K562 (cell line): ENCODE results near the gene RAB1B. TPM values are rescaled to one million over a fixed set of nuclear protein-coding genes. Genes with fewer than 3 reads are reported as not detected.
A peak's percentile ranks its signal among the peaks of the same experiment; 100 is the strongest.

ENCODE experiments used
- ATF1 ChIP-seq, 2 experiments: fragments of 450-650 bp in 1 of 2; IDR thresholded peaks; 2 replicates each; pipeline ENCODE4 v1.6.1; 2016; ENCODE audit warnings: missing compliant biosample characterization in 1 of 2, missing genetic modification characterization in 1 of 2
- CAMTA2 ChIP-seq: fragments of 250-450 bp; sonication (Bioruptor Pico); conservative IDR thresholded peaks from 2 replicates; pipeline ENCODE4 v1.5.1; 2022
- CBFB ChIP-seq: sonication (generic); formaldehyde crosslinking; IDR thresholded peaks from 2 replicates; pipeline ENCODE4 v1.4.0; 2020; ENCODE audit warnings: mild to moderate bottlenecking, missing genetic modification reagents
- CBX3 ChIP-seq, 2 experiments: IDR thresholded peaks; 1 replicate in 1 of 2; 2 replicates in 1 of 2; pipeline ENCODE4 v1.6.1; 2012; ENCODE audit warnings: inconsistent platforms in 2 of 2, low read length in 2 of 2, borderline replicate concordance in 1 of 2, control low read depth in 1 of 2
- EHMT2 ChIP-seq: fragments of 450-650 bp; IDR thresholded peaks from 2 replicates; pipeline ENCODE4 v1.6.1; 2018; ENCODE audit warnings: antibody characterized with exemption
- HCFC1 ChIP-seq: IDR thresholded peaks from 2 replicates; pipeline ENCODE4 v1.6.1; 2012; ENCODE audit warnings: low read depth, low read length, improper control_type of control experiment
- HDAC8 ChIP-seq: fragments of 450-650 bp; IDR thresholded peaks from 2 replicates; pipeline ENCODE4 v1.6.1; 2016; ENCODE audit warnings: mild to moderate bottlenecking, missing genetic modification characterization, moderate library complexity, missing compliant biosample characterization
- HEY1 ChIP-seq: fragments of 250-450 bp; sonication (Bioruptor Pico); IDR thresholded peaks from 2 replicates; pipeline ENCODE4 v1.5.0; 2020; ENCODE audit warnings: mild to moderate bottlenecking, moderate library complexity, borderline replicate concordance
- HMGN3 ChIP-seq: IDR thresholded peaks from 2 replicates; pipeline ENCODE4 v1.6.1; 2011; ENCODE audit warnings: borderline replicate concordance, low read depth, mild to moderate bottlenecking, mixed read lengths, low read length; ENCODE audit not compliant: insufficient read length; ENCODE audit errors: extremely low read depth
- MIER1 ChIP-seq: fragments of 450-650 bp; IDR thresholded peaks from 2 replicates; pipeline ENCODE4 v1.6.1; 2016; ENCODE audit warnings: antibody characterized with exemption, mild to moderate bottlenecking, low read depth
- MYC ChIP-seq, 2 experiments: fragments of 250-450 bp in 1 of 2; sonication (Bioruptor Pico) in 1 of 2; IDR thresholded peaks; 2 replicates each; pipeline versions ENCODE4 v1.5.1 to v1.6.1; 2012 to 2021; ENCODE audit warnings: low read depth in 2 of 2, borderline replicate concordance in 1 of 2, improper control_type of control experiment in 1 of 2, low read length in 1 of 2, mild to moderate bottlenecking in 1 of 2, moderate library complexity in 1 of 2
- PRMT5 ChIP-seq: sonication (generic); formaldehyde crosslinking; IDR thresholded peaks from 2 replicates; pipeline ENCODE4 v1.5.0; 2020; ENCODE audit warnings: missing genetic modification reagents
- RCOR1 ChIP-seq, 2 experiments: IDR thresholded peaks; 2 replicates each; pipeline ENCODE4 v1.6.1; 2012; ENCODE audit warnings: low read depth in 2 of 2, low read length in 2 of 2, borderline replicate concordance in 1 of 2, improper control_type of control experiment in 1 of 2
- SOX6 ChIP-seq: fragments of 450-650 bp; IDR thresholded peaks from 2 replicates; pipeline ENCODE4 v1.6.1; 2014; ENCODE audit warnings: mild to moderate bottlenecking
- SP1 ChIP-seq: sonication (generic); formaldehyde crosslinking; IDR thresholded peaks from 2 replicates; pipeline ENCODE4 v1.8.1; 2022; ENCODE audit warnings: mild to moderate bottlenecking, missing genetic modification reagents
- TBL1XR1 ChIP-seq, 2 experiments: IDR thresholded peaks; 2 replicates each; pipeline ENCODE4 v1.6.1; 2012; ENCODE audit warnings: improper control_type of control experiment in 2 of 2, low read length in 2 of 2, mild to moderate bottlenecking in 1 of 2
- TEAD1 ChIP-seq, 2 experiments: fragments of 450-650 bp in 1 of 2; sonication (generic) in 1 of 2; formaldehyde crosslinking; IDR thresholded peaks; 2 replicates each; pipeline versions ENCODE4 v1.4.0 to v1.8.0; 2020 to 2022; ENCODE audit warnings: mild to moderate bottlenecking in 2 of 2, missing genetic modification reagents in 1 of 2
- TRIM28 ChIP-seq: fragments of 450-650 bp; IDR thresholded peaks from 2 replicates; pipeline ENCODE4 v1.6.1; 2017
- YBX1 ChIP-seq: fragments of 450-650 bp; IDR thresholded peaks from 2 replicates; pipeline ENCODE4 v1.7.1; 2016; ENCODE audit warnings: mild to moderate bottlenecking
- ZNF175 ChIP-seq: fragments of 200-800 bp; sonication (Bioruptor generic); IDR thresholded peaks from 2 replicates; pipeline ENCODE4 v1.6.1; 2016; ENCODE audit warnings: low read depth, mild to moderate bottlenecking, missing genetic modification characterization, missing compliant biosample characterization
- polyA plus RNA-seq, 8 experiments: library from polyadenylated mRNA; depleted of rRNA in 4 of 8; stranded (reverse) in 5 of 8; unstranded in 3 of 8; fragments of >200 nt; fragmentation: Nextera tagmentation in 2 of 8; fragmentation: Illumina TruSeq in 1 of 8; extraction: Ambion mirVana in 2 of 8; extraction: Trizol in 1 of 8; gene quantifications; 2 replicates each; pipeline versions ENCODE4 v1.2.1 to v1.2.3, GENCODE V29; 2011 to 2014; ENCODE audit warnings: inconsistent platforms in 1 of 8, missing spikeins in 1 of 8
- total RNA-seq, 7 experiments: library from RNA; depleted of rRNA in 6 of 7; stranded (reverse); fragments of >200 nt in 6 of 7; fragmentation: Illumina TruSeq in 2 of 7; extraction: Trizol in 2 of 7; gene quantifications; 2 replicates each; pipeline versions ENCODE4 v1.2.1 to v1.2.3, GENCODE V29; 2011 to 2021; ENCODE audit warnings: low replicate concordance in 1 of 7
- TF ChIP-seq, protein P1 (sequence below): sonication (generic); formaldehyde crosslinking; IDR thresholded peaks from 2 replicates; pipeline ENCODE4 v1.8.1; 2023; ENCODE audit warnings: mild to moderate bottlenecking, missing genetic modification reagents
- TF ChIP-seq, protein P2 (sequence below), 2 experiments: fragments of 450-650 bp; conservative IDR thresholded peaks; 2 replicates each; pipeline ENCODE4 v1.6.1; 2017; ENCODE audit warnings: mild to moderate bottlenecking in 2 of 2, moderate library complexity in 2 of 2

RAB1B gene
- total and polyA plus RNA-seq, 9 of the 15 experiments (the other 6 are each of a cell fraction or from before 2014, with no cell fraction given), result 5.6 to 146 (median 98.6) TPM

DNA sequence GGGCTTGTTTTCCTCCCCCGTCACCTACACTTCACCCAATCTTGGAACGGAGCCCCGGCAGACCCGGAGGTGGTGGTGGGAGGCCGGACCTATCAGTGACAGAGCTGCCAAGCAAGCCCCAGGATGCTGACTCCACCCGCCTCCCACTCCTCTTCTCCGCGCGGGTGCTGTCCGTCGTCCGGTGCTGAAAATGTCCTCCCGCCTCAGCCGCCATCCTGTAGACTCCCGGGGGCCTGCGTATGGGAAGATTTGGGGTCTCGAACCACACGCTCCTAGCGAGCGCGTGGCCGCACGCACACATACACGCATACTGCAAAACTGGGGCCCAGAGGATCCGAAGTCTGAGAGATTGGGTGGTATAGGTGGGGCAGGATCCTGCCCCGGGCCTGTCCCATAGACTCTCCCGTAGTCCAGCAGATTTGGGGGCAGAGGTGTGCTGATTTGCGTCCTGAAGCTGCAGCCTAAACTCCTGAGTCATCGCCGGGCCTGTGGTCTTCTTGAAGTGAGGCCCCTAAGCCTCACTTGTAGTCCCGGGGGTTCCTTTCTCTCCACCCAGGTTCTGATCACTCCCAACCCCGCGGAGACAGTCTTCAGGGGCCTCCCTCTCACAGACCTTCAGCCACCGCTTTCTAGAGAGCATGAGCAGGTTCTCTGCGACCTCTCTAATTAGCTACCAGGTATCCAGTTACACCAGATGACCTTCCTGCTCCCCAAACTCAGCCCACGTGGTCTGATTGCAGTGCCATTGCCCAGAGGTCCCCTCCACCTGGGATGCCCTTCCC lies 21.3 kb downstream of the RAB1B start (continued):
- TF ChIP-seq CBFB (CRISPR knock-in tag), result peak; percentile 7; the same call in 1 of the 2 replicates
- TF ChIP-seq, protein P1, sequence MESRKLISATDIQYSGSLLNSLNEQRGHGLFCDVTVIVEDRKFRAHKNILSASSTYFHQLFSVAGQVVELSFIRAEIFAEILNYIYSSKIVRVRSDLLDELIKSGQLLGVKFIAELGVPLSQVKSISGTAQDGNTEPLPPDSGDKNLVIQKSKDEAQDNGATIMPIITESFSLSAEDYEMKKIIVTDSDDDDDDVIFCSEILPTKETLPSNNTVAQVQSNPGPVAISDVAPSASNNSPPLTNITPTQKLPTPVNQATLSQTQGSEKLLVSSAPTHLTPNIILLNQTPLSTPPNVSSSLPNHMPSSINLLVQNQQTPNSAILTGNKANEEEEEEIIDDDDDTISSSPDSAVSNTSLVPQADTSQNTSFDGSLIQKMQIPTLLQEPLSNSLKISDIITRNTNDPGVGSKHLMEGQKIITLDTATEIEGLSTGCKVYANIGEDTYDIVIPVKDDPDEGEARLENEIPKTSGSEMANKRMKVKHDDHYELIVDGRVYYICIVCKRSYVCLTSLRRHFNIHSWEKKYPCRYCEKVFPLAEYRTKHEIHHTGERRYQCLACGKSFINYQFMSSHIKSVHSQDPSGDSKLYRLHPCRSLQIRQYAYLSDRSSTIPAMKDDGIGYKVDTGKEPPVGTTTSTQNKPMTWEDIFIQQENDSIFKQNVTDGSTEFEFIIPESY (CRISPR knock-in tag), result peak; percentile 69
- peak; percentile 76; the same call in 1 of the 2 replicates for TF ChIP-seq ZNF175 (CRISPR knock-in tag)
- TF ChIP-seq ATF1 (CRISPR knock-in tag; IDR thresholded peaks at IDR 0.05), result 0 out of 2 replicates have a peak, but pooled peaks have one; percentile 9
- no peak for TF ChIP-seq ATF1 (tag; IDR thresholded peaks at IDR 0.05)
- TF ChIP-seq MIER1, result peak; percentile 99
- TF ChIP-seq SOX6, result 0 out of 2 replicates have a peak, but pooled peaks have one; percentile 0
- peak; percentile 99 for TF ChIP-seq EHMT2
- TF ChIP-seq HEY1 (CRISPR knock-in tag), result no peak
- no peak for TF ChIP-seq CAMTA2 (CRISPR knock-in tag)
- TF ChIP-seq CBX3 (IDR thresholded peaks at IDR 0.05; ENCODE audit: borderline replicate concordance in 1 of 2, low read length in 2 of 2), result peak in 1 of 2 experiments; percentile 45; a peak in 1 of 3 replicates
- TF ChIP-seq SP1 (CRISPR knock-in tag), result peak; percentile 72; the same call in 1 of the 2 replicates
- TF ChIP-seq PRMT5 (CRISPR knock-in tag), result peak; percentile 98
- no peak for TF ChIP-seq TBL1XR1 (IDR thresholded peaks at IDR 0.05; ENCODE audit: low read length in 2 of 2)
- TF ChIP-seq TRIM28, result 0 out of 2 replicates have a peak, but pooled peaks have one; percentile 36
- TF ChIP-seq HCFC1, result 0 out of 2 replicates have a peak, but pooled peaks have one; percentile 2
- TF ChIP-seq RCOR1 (IDR thresholded peaks at IDR 0.05; ENCODE audit: borderline replicate concordance in 1 of 2, low read depth in 2 of 2, low read length in 2 of 2), result peak in 1 of 2 experiments; percentile 92; a peak in 2 of 4 replicates
- TF ChIP-seq MYC (IDR thresholded peaks at IDR 0.05; ENCODE audit: low read depth, low read length), result no peak
- no peak for TF ChIP-seq MYC (CRISPR knock-in tag; IDR thresholded peaks at IDR 0.05; ENCODE audit: borderline replicate concordance, low read depth)
- TF ChIP-seq, protein P2, sequence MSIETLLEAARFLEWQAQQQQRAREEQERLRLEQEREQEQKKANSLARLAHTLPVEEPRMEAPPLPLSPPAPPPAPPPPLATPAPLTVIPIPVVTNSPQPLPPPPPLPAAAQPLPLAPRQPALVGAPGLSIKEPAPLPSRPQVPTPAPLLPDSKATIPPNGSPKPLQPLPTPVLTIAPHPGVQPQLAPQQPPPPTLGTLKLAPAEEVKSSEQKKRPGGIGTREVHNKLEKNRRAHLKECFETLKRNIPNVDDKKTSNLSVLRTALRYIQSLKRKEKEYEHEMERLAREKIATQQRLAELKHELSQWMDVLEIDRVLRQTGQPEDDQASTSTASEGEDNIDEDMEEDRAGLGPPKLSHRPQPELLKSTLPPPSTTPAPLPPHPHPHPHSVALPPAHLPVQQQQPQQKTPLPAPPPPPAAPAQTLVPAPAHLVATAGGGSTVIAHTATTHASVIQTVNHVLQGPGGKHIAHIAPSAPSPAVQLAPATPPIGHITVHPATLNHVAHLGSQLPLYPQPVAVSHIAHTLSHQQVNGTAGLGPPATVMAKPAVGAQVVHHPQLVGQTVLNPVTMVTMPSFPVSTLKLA (conservative IDR thresholded peaks at IDR 0.05), result peak in 1 of 2 experiments; percentile 93; a peak in 3 of 4 replicates
- TF ChIP-seq YBX1, result no peak
- TF ChIP-seq HMGN3, result peak; percentile 27
- 0 out of 4 replicates have a peak, but pooled peaks of 1 of the 2 experiments have one; percentile 65 for TF ChIP-seq TEAD1 (CRISPR knock-in tag; IDR thresholded peaks at IDR 0.05)
- 0 out of 2 replicates have a peak, but pooled peaks have one; percentile 49 for TF ChIP-seq HDAC8 (tag)
